HK-2 (cell line): Measurements from ENCODE around the gene MED12L.
A peak's percentile ranks its signal among the peaks of the same experiment; 100 is the strongest.

Experiments used
- DNase-seq: peaks from one replicate; pipeline ENCODE4 v3.0.0-alpha.2; 2018; ENCODE audit not compliant: unreplicated experiment

Gene MED12L

GRCh38 chr3:151452368-151452767 is 366.9 kb downstream of the MED12L start:
- DNase-seq: no peak

DNA sequence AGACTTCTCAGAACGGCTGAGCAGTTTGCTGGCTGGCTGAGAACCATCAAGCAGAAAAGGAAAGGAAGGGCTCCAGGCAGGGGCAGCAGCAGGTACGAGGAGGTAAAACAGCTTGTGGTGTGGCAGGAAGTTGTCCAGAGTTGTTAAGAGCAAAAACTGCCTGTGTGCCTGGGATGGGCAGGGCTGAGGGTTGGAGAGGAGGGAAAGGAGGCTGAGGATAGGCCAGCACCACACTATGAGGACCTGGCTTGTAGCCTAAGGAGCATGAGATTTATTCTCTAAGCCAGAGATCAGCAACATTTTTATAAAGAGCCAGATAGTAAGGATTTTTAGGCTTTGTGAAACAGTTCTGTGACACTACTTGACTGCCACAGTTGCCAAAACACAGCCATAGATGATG is 367.4 kb downstream of the MED12L start:
- DNase-seq: no peak

DNA sequence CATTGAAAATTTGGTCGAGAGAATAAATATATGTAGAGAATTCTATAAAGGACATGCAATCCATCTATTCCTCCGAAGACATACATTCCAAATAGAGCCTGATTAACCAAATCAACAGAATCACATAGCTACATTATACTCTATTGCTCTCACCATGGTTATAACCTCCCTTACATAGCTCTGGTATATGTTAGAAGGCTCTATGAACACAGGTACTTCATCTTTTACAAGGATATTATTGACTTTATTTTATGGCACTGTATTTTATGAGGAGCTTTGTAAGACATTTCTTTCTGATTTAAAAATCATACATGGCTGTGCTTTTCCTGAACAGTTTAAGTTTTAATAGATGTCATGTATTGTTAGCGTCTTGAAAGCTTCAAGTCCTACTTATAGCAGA is 370.6 kb downstream of the MED12L start:
- DNase-seq: no peak

DNA sequence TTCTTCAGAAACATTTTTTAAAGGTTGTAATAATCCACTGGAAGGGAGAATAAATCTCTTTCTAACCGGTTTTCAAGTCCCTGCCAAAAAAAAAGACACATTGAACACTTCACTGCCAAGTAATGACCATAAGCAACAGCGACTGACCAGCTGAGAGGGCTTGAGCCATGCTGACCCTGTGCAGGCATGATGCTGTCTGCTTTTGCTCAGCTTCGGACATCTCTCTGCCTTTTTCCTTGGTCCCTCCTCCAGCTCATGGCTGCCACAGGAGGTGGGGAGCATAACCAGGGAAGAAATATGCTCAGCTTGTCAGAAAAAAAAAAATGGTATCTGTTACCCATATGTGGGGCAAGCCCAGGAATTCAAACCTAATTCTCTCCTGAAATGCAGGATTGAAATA is 373.9 kb downstream of the MED12L start:
- DNase-seq: no peak

DNA sequence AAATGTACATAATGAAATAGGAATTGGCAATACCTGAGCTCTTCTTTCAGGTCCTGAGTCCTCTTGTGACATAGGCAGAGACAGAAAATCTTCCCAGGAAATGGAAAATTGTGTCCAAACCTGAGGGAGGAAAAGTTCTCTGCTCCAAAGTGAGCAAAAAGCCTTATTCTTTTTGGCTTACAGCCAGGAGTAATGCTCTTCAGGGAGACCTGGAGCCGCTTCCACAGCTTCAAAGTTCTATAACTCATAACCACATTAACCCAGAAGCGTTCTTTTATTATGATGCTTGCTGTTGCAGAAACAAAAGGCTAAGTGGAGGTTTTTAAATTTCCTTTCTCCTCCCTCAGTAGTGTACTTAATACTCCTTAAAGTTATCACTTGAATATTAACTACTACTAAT is 374.8 kb downstream of the MED12L start:
- no peak for DNase-seq

GRCh38 chr3:151460774-151461450 is 375.4 kb downstream of the MED12L start, which contains the start of gene IGSF10:
IGSF10 (minus strand) TSS chr3:151461061; CDS start chr3:151458709, 2,352 bp downstream.
- DNase-seq: no peak

- DNase-seq: no peak
These were observed 376.9 kb downstream of the MED12L start for GRCh38 chr3:151462278-151462780.

- DNase-seq: no peak
These were observed 377.5 kb downstream of the MED12L start for GRCh38 chr3:151462991-151463390.

- DNase-seq: no peak
These were observed 381.6 kb downstream of the MED12L start for GRCh38 chr3:151467069-151467468.

DNA sequence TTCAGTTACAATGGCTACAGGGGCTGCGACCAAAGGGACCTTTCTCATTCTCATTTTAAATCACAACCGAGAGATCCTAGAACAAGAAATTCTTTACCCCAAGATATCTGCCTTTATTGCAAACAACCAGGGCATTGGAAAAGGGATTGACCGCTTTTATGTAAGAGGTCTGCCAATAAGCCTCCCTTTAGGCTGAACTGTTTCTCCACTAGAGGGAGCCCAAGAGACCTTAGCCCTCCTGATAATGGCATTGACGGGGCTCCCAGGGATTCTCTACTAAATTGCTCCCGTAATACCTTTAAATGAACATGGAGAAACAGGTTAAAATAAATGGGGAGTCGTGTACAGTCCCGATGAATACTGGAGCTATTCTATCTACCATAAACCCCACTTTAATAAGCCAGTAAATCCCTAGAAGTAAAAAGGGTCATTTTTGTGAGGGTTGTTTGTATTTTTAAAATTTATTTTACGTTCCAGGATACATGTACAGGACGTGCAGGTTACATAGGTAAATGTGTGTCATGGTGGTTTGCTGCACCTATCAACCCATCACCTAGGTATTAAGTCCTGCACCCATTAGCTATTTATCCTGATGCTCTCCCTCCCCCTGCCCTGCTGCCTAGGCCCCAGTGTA is 382.9 kb downstream of the MED12L start:
- peak; percentile 39 for DNase-seq

GRCh38 chr3:151476344-151477018 is 391.0 kb downstream of the MED12L start:
- DNase-seq: no peak

GRCh38 chr3:151477591-151478334 is 392.3 kb downstream of the MED12L start:
- DNase-seq: no peak

GRCh38 chr3:151478335-151478697 is 392.9 kb downstream of the MED12L start:
- no peak for DNase-seq

GRCh38 chr3:151479452-151479851 is 394.0 kb downstream of the MED12L start:
- no peak for DNase-seq

DNA sequence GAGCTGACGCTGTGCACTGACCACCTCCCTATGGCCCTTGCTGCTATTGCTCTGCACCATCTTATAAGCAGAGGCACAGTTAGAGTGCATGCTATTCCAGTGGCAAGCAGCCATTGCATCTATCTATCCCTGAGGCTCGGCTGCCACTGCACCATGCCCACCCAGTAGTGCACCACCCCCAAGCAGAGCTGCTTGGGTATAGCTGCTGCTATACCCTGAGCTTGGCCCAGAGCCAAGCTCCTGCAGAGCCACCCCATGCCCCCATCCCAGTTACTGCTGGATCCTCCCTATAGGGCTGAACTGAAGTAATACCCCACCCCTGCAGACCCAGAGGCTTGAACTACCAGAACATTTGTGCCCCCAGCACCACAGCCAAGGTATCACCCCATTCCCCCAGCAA is 395.0 kb downstream of the MED12L start:
- DNase-seq: no peak

- no peak for DNase-seq
These were observed 398.0 kb downstream of the MED12L start for GRCh38 chr3:151483488-151483887.

GRCh38 chr3:151483961-151484520 is 398.6 kb downstream of the MED12L start:
- no peak for DNase-seq
